Mucosa of rectum (tissue), 2 donors: ENCODE data around the gene SPO11.

Source experiments
- H3K27ac ChIP-seq, 2 donors: one replicate each; pipeline ENCODE4 v1.7.0; 2013; ENCODE audit warnings: inconsistent platforms in 2 of 2, low read depth in 2 of 2, low read length in 2 of 2
- H3K27me3 ChIP-seq, 2 donors: one replicate each; pipeline ENCODE4 v1.7.0; 2013; ENCODE audit warnings: low read length in 2 of 2; ENCODE audit not compliant: control insufficient read depth in 2 of 2, insufficient read depth in 2 of 2
- H3K36me3 ChIP-seq, 2 donors: one replicate each; pipeline ENCODE4 v1.7.0; 2013; ENCODE audit warnings: low read length in 2 of 2; ENCODE audit not compliant: control insufficient read depth in 2 of 2, insufficient read depth in 2 of 2
- H3K4me1 ChIP-seq, 2 donors: one replicate each; pipeline ENCODE4 v1.7.0; 2013; ENCODE audit warnings: low read length in 2 of 2, mild to moderate bottlenecking in 1 of 2; ENCODE audit not compliant: control insufficient read depth in 2 of 2, insufficient read depth in 2 of 2
- H3K4me3 ChIP-seq, 2 donors: one replicate each; pipeline ENCODE4 v1.7.0; 2013; ENCODE audit warnings: low read length in 2 of 2
- H3K9ac ChIP-seq, 2 donors: one replicate each; pipeline ENCODE4 v1.7.0; 2013; ENCODE audit warnings: low read length in 2 of 2, low read depth in 1 of 2, mild to moderate bottlenecking in 1 of 2
- H3K9me3 ChIP-seq, 2 donors: one replicate each; pipeline ENCODE4 v1.7.0; 2013; ENCODE audit warnings: low read length in 2 of 2; ENCODE audit not compliant: control insufficient read depth in 2 of 2
- donor health status: healthy.
- donor health status: Normal muscosa, but diverticular disease.

Gene SPO11

DNA sequence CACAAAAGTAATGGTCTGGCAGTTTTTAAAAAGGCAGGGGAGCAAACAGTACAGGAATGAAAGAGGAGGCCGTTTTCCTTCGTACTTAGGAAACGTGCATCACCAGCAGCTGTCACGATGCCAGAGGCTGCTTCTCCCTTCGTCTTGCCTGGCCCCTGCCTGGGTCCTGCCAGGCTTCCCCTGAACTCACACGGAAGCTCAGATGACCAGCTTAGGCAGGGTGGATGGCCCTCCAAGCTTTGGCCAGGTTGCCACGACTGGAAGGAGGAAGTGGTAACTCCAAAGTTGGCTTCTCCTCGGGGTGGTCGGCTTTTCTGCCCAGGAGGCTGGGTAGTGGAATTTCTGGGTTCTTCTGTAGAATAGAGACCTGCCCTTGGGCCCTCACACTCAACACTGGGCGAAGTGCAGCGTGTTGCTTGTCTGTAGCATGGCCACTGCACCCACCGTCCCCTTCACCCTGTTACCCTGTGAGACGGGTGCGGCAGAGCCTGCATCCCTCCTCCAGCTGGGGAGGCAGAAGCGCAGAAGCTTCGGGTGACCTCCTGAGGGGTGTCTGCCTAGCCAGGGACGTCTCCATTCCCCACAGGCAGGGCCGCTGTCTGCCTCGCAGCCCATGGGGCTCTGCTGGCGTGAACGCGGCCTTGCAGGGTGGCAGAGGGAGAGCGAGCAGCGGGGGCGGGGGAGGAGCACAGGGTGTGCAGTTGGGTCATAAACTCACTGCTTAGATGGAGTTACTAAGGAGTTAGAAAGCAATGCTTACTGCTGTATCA, 43.2 kb downstream of the SPO11 start:
- no peak overlapping the region for H3K27ac ChIP-seq
- H3K4me3 ChIP-seq: no peak overlapping the region
- H3K27me3 ChIP-seq: no peaks in the 10 kb centered on the region

DNA sequence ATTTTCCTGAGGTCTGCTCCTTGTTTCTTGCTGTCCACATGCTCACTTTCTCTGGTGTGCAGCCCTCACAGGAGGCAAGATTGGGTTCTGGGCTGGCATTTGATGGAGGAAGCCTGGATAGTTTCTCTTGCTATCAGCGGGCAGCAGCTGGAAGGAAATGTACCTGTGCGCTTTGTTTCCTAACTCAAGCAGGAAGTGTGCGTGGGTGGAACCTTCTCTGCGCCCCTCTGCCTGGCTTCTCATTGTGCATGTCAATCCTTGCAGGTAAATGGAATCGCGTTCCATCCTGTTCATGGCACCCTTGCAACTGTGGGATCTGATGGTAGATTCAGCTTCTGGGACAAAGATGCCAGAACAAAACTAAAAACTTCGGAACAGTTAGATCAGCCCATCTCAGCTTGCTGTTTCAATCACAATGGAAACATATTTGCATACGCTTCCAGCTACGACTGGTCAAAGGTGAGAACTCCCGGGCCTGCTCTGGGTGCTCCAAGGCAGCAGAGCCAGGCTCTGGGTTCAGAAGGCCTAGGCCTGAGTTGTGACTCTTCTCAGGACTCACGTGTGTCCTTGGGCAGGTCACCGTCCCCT, 44.8 kb downstream of the SPO11 start:
- Histone ChIP-seq H3K27me3 (no peaks in the 10 kb centered on the region), H3K27ac (no peak overlapping the region), H3K36me3 (peaks cover 60 to 83% of the 10 kb centered on the region in 2 donors), H3K9me3 (no peaks in the 10 kb centered on the region), H3K4me1 (peaks cover 0 to 2% of the 10 kb centered on the region in 2 donors), H3K4me3 (no peak overlapping the region), H3K9ac (no peak overlapping the region)

More for the DNA sequence above, 43.2 kb downstream of the SPO11 start:
- Histone ChIP-seq H3K9me3 (no peaks in the 10 kb centered on the region), H3K36me3 (peaks cover 76 to 90% of the 10 kb centered on the region in 2 donors), H3K9ac (no peak overlapping the region), H3K4me1 (peaks cover 0 to 2% of the 10 kb centered on the region in 2 donors)

DNA sequence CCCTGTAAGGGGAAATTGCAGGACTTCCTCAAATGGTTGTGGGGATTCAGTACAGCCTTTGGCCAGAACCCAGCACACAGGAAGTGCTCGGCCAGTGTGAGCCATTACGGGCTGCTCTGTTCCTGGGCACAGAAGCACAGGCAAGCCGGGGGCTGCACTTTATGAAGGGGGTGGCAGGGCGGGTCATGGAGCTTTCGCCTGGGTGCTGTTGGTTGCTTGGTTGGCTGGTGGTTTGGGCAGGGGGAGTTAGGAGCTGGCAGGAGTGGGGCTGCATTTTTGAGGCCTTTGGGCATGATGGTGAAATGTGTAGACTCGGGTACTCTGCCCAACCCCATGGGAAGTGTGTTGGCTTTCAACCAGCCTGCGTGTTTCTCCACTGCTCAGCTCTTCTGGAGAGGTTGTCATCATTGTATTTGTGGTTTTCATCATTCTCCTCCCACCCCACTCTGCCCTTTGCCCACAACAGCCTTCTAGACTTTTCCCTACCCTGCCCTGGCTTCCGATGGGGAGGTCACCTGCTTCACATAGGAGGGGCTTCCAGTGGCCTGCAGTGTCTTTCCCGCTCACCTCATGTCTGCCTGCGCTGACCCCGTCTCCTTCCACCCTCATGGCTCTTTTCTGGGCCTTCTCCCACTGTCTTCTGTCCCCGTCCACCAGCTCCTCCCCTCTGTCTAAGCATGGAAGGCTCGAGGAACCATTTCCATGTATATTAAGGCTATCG, 45.5 kb downstream of the SPO11 start:
- H3K9ac ChIP-seq: no peak overlapping the region
- peaks cover 0 to 2% of the 10 kb centered on the region in 2 donors for H3K4me1 ChIP-seq
- H3K9me3 ChIP-seq: no peaks in the 10 kb centered on the region
- no peak overlapping the region for H3K4me3 ChIP-seq
- H3K27ac ChIP-seq: peak overlapping the region in 1 of 2 donors; percentile 13
- H3K27me3 ChIP-seq: no peaks in the 10 kb centered on the region
- peaks cover 53 to 77% of the 10 kb centered on the region in 2 donors for H3K36me3 ChIP-seq

DNA sequence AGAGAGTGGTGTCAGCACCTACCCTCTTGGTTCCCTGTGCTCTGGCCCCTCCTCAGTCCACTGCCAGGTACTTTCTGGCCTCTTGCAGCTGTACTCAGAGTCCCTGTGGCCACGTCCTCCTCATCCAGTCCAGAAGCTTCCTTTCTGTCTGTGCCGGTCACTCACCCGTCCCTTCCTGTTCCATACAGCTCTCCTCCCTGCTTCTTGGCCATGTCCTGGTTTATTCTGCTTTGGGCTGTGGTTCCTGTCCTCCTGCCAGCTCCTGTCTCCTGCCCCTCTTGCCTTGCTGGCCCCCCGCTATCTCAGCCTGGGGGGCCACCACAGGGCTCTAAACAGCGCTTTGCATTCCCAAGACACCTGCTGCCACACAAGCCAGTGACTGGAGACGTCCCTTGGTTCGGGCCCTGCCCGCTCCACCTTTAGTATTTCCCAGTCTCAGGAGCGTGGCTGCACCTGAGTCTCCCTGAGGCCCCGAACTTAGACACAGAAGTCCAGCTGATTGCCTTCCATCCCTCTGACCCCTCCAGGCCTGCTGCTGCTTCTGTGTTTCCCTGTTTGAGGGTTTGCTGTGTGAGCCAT, 46.1 kb downstream of the SPO11 start:
- Histone ChIP-seq H3K36me3 (peaks cover 47 to 73% of the 10 kb centered on the region in 2 donors), H3K4me3 (no peak overlapping the region)

DNA sequence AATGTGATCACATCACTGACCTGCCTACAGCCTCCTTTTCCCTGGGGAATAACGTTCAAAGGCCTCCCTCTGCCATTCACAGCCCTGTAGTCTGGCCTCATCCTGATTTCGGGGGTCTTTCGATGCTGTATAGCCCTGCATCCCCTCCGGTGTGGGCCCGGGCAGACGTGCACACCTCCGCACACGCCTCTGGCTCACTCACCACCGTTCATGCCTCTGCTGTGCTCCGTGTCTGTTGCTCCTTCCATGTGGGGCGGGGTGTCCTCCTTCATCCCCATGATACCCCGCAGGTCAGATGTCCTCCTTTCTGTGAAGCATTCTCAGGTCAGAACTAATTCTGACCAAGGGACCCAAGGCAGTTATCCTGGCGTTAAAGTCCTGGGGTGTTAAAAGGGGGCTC, 47.7 kb downstream of the SPO11 start:
- peaks cover 34 to 58% of the 10 kb centered on the region in 2 donors for H3K36me3 ChIP-seq

More for the DNA sequence above, 46.1 kb downstream of the SPO11 start:
- Histone ChIP-seq H3K4me1 (peaks cover 0 to 2% of the 10 kb centered on the region in 2 donors), H3K27me3 (no peaks in the 10 kb centered on the region), H3K27ac (no peak overlapping the region), H3K9me3 (no peaks in the 10 kb centered on the region), H3K9ac (no peak overlapping the region)

DNA sequence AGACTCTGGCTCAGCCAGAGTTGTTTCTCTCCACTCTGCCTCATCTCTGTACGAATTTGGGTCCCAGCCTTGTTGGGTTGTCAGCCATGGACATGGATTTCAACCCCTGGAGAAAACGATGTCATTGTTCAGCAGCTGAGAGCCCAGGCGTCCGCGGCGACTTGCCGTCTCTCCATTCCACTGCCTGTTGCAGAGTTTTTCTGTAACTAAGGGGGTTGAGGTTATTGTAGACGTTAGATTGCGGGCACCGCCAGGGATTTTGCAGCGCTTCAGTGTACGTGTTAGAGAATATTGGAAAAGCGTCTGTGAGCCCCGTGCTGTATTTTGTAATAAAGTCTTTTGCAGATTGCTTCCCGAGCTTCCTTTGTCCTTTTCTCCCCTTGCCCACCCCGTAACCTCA, 48.5 kb downstream of the SPO11 start:
- Histone ChIP-seq H3K4me1 (peaks cover under 1 to 11% of the 10 kb centered on the region in 2 donors), H3K27ac (no peak overlapping the region), H3K9me3 (no peaks in the 10 kb centered on the region), H3K36me3 (peaks cover 31 to 51% of the 10 kb centered on the region in 2 donors), H3K4me3 (no peak overlapping the region), H3K27me3 (no peaks in the 10 kb centered on the region), H3K9ac (no peak overlapping the region)

More for the DNA sequence above, 47.7 kb downstream of the SPO11 start:
- no peak overlapping the region for H3K9ac ChIP-seq
- H3K27ac ChIP-seq: no peak overlapping the region
- no peaks in the 10 kb centered on the region for H3K9me3 ChIP-seq
- H3K27me3 ChIP-seq: no peaks in the 10 kb centered on the region
- peaks cover 0 to 6% of the 10 kb centered on the region in 2 donors for H3K4me1 ChIP-seq
- no peak overlapping the region for H3K4me3 ChIP-seq

DNA sequence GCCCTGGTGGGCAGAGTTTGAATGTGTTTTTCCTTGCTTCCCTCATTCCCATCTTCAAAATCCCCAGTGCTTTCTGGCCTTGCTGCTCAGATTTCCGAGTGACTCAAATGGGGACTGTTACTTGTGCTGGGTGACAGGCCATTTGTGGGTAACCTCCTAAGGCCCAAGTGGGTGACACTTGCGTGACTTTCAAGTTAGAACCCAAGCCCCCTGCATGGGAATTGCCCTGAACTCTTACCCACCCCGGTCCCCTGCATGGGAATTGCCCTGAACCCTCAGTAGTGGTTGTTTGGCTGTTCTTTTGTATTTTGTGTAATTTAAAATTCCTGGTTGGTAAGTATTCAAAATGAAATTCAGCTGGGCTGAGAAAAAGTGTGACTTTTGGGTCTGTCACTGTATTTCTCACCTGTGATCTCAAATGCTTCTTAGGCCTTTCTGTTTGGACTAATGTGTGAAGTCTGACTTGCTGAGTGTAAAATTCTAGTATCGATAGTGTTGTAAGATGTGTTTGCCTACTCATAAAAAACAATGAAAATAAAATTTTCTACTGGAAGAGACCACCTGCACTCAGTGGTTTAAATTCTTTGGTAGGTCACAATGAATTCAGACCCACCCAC, 49.2 kb downstream of the SPO11 start:
- Histone ChIP-seq H3K36me3 (peaks cover 25 to 44% of the 10 kb centered on the region in 2 donors), H3K4me1 (peaks cover 4 to 13% of the 10 kb centered on the region in 2 donors), H3K9me3 (no peaks in the 10 kb centered on the region), H3K9ac (no peak overlapping the region), H3K27me3 (no peaks in the 10 kb centered on the region), H3K4me3 (no peak overlapping the region), H3K27ac (no peak overlapping the region)

DNA sequence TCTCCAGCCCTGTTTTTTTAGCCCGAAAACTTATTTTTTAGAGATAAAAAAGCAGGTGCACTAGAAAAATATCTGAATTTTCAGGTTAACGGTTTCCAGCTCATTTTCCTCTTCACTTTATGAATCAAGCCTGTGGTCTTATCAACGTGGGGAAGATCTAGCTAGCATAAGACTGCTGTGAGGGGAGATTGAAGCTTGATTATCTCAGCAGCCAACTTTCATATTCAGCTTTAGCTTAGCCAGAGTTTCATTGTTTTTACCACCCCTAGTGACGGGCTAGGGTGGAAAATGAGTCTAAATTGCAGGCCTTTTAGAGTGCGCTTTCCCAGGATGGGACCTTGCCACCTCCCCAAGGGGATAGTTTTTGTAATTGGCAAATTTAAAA, 49.7 kb downstream of the SPO11 start:
- H3K4me1 ChIP-seq: peaks cover 9 to 12% of the 10 kb centered on the region in 2 donors
- no peak overlapping the region for H3K4me3 ChIP-seq
- H3K9me3 ChIP-seq: no peaks in the 10 kb centered on the region
- no peaks in the 10 kb centered on the region for H3K27me3 ChIP-seq
- H3K36me3 ChIP-seq: peaks cover 21 to 40% of the 10 kb centered on the region in 2 donors
- no peak overlapping the region for H3K9ac ChIP-seq
- no peak overlapping the region for H3K27ac ChIP-seq

DNA sequence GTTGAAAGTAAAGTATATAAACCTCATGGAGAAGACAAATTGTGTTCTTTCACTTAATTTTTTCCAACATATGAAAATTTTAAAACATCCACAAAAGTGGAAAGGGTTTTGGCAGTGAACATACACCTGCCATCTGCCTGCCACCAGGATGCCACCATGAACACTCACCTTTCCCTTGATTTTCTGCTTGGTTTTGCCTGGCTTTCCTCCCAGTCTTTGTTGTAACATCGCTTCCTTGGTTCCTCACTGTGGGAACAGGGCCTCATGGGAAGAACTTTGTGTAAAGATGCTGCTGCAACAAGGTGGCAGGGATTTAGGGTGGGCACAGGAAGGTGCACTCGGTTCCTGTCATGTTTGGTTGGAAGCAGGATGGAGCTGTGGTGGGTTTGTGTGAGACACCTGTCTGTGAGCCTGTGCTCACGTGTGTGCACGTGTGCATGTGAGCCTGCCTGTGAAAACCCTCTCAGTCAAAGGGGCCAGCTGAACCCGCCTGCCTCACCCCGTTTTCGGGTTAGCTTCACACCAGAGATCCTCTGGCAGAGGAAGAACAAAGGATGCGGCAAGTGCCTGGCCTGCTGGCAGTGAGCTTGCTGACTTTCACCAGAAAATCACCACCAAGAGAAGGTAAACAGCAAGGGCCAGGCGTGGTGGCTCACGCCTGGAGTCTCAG, 50.6 kb downstream of the SPO11 start:
- peaks cover 13 to 32% of the 10 kb centered on the region in 2 donors for H3K36me3 ChIP-seq
- no peaks in the 10 kb centered on the region for H3K27me3 ChIP-seq
- peaks cover 18 to 22% of the 10 kb centered on the region in 2 donors for H3K4me1 ChIP-seq
- no peak overlapping the region for H3K9ac ChIP-seq
- no peaks in the 10 kb centered on the region for H3K9me3 ChIP-seq
- H3K27ac ChIP-seq: no peak overlapping the region
- no peak overlapping the region for H3K4me3 ChIP-seq
